HG03103 (cell line): ENCODE measurements around the gene SNRPA.
"Not testable (repeated sequence)": the region's sequence is repeated elsewhere in the genome, so short reads cannot be mapped to it uniquely, and the experiment has no call there.

Experiments used
- ATAC-seq: cut with Tn5 transposase; IDR thresholded peaks from one replicate; pipeline ENCODE4 v1.9.1; 2021; ENCODE audit warnings: low read depth; ENCODE audit not compliant: unreplicated experiment

The SNRPA gene

DNA sequence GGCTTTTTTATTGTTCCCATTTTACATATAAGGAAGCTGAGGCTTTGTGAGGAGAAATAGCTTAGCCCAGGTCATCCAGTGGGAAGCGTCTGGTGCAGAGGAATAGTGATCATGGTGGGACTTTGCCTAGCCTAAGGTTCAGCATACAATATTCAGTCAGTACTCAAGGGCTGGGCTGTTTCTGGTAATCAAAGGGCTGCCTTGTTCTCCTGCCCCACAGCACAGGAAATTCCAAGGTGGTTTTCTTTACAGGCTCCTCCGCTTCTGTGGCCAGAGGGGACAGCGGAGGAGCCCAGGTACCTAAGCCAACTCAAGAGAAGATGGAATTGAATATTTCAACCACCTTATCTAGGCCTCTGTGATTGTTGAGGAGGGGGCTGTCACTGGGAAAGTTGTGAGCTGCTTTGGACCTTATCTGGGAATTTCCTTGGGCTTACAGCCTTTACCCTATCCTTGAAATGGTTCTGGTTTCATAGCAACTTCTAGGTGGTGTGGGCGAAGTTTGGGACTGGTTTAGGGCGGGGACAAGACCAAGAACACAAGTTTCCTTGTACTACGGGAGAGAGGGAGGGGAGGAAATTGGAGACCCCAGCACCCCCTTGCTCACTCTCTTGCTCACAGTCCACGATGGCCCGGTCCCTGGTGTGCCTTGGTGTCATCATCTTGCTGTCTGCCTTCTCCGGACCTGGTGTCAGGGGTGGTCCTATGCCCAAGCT, 24.1 kb downstream of the SNRPA start, which contains the start of gene MIA:
TSS of gene MIA (plus strand) at position 606 of the 716 bp plus-strand sequence. CDS start at position 628, 22 bp downstream.
- ATAC-seq: no peak

DNA sequence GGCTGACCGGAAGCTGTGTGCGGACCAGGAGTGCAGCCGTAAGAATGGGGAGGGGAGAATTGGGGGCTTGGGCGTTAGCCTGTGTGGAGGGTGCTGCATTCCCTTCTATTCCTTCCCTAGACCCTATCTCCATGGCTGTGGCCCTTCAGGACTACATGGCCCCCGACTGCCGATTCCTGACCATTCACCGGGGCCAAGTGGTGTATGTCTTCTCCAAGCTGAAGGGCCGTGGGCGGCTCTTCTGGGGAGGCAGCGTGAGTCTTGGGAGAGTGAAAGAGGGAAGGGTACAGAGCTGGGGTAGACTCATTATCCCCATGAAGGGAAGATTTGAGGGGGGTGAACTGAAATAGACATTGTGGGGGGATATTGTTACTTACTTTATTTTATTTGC, 24.6 kb downstream of the SNRPA start:
- ATAC-seq: no peak

DNA sequence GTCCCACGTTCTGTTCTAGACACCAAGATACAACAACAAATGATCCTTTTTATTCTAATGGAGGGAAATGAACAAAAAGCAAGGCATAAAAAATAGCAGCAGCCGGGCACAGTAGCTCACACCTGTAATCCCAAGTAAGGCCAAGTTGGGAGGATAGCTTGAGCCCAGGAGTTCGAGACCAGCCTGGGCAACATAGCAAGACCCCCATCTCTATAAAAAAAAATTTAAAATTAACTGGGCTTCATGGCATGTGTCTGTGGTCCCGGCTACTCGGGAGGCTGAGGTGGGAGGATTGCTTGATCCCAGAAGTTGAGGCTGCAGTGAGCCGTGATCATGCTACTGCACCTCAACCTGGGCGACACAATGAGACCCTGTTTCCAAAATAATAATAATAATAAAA, 25.4 kb downstream of the SNRPA start:
- ATAC-seq: no peak

DNA sequence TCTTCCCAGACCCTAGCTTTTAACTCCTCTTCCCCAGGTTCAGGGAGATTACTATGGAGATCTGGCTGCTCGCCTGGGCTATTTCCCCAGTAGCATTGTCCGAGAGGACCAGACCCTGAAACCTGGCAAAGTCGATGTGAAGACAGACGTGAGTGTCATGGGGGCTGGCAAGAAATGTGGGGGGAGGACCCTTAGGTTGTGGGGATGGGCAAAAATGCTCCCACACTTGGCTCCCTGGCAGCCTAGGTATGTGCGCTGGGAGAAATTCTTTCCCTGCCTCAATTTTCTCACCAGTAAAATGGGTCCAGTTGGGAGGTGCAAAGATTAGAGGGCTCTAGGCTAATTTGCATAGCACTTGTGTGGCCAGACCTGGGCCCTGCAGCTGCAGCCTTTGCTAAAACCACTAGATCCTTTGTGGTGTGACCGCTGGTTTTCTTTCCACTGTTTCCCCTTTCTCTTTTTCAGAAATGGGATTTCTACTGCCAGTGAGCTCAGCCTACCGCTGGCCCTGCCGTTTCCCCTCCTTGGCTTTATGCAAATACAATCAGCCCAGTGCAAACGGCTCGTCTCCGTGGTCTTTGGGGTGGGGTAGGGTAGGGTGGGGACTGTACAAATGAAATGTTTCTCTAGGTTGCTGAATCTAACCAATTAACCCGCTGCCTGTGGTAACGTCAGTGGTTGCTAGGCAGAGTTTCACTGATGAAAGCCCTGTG, 26.1 kb downstream of the SNRPA start:
- ATAC-seq: peak; percentile 47

DNA sequence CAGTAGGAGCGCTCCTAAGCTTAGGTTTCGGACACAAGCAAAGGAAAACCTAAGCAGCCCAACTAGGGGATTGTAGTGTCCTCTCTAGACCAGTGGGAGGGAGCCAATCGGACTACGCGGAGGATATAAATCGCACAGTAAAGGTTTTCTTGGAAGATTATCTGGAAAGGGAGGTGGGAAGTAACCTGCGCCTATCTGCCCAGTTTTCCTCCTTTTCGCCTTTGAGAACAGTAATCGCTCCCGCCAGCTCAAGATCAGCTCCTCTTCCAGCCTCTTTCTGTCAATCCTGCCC, 26.6 kb downstream of the SNRPA start:
- no peak for ATAC-seq

DNA sequence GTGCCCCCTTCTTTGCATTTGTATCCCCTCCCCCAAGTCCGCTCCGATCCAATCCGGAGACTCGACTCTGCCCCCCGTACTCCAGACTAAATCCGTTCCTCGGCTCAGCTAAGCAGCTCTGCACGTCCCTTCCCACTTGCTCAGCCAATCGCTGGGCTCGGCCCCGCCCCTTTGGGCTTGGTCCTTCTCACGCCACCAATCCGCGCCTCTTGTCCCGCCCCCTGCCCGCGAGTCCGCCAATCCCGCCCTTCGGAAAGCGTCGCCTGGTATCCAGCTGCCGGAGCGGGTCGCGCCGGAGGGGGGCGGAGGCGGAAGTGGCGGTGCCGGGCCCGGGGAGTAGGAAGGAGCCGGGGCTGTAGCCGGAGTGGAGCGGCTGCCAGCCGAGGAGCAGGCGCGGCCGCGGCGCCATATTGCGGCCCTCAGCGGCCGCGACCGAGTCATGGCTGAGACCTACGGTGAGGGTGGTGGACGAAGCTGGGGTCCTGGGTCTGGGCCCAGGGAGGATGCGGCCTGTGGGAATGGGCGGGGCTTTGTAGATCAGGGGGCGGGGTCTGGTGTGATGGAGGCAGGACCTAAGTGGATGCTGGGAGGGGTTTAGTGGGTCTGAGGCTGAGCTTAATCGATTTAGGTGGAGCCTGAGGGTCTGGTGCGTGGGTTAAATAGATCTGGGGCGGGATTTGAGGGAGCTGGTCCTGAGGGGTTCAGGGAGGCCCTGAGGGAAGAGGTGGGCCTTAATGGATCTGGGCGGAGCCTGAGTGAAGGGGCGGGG, 27.1 kb downstream of the SNRPA start, which contains the start of gene RAB4B:
TSS of gene RAB4B (plus strand) at position 311 of the 769 bp plus-strand sequence. CDS start at position 440, 129 bp downstream.
- ATAC-seq: peak; percentile 44

DNA sequence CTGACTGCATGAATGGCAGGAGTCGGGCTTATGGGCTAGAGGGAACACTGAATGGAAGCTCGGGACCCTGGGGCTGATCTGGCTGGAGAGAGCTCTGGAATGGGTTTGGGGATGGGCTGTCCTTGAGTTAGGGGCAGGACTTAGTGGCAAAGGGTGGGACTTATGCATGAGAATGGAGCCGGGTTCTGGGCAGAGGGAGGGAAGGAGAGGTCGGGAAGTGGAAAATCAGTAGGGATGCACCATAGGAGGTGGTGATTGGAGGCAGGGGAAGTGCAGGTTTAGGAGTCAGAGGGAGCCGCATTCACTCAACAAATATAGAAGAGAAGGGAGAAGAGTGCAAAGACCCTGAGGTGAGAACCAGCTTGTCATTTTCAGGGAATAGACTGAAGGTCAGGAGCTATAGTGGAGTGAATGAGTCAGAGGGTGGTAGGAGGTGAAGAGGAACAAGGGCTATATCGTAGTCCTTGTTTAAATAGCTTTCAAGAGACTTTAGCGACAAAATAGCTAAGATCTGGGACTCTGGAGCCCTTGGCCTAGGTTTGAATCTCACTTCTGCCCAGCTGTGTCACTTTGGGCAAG, 27.8 kb downstream of the SNRPA start:
- no peak for ATAC-seq

DNA sequence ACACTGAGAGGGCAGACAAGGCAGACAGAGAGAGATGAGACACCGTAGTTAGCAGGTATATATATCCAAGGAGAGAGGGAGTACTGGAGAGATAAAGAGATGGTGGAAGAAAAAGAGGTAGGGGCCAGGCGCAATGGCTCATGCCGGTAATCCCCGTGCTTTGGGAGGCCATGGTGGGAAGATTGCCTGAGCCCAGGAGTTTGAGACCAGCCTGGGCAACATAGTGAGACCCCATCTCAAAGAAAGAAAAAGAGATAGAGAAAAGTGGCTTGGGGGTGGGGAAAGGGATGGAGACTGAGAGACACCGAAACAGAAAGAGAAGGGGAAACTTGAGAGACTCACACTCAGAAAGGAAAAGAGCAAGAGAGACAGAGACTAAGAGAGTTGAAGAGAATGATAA, 29.6 kb downstream of the SNRPA start:
- ATAC-seq: no peak

DNA sequence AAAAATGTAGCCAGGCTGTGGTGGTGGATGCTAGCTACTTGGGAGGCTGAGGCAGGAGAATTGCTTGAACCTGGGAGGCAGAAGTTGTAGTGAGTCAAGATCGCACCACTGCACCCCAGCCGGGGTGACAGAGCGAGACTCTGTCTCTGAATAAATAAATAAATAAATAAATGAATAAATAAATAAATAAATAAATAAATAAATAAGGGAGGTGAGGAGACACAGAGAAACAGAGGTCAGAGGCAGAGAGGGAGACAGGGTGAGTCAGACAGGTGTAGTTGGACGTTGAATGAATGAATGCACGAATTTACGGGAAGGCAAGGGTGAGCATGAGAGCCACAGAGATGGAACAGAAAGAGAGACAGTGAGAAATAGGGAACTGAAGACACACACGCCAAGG, 30.1 kb downstream of the SNRPA start:
- ATAC-seq: no peak

DNA sequence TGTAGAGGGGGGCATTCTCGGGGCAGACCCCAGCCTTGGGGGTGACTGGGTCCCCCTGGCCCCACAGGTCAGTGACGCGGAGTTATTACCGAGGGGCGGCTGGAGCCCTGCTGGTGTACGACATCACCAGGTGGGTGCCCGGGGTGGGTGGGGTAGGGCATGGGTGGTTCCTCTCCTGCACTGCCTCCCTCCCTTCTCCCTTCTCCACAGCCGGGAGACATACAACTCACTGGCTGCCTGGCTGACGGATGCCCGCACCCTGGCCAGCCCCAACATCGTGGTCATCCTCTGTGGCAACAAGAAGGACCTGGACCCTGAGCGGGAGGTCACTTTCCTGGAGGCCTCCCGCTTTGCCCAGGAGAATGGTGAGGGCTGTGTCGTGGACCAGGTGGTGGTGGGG, 32.7 kb downstream of the SNRPA start:
- no peak for ATAC-seq

DNA sequence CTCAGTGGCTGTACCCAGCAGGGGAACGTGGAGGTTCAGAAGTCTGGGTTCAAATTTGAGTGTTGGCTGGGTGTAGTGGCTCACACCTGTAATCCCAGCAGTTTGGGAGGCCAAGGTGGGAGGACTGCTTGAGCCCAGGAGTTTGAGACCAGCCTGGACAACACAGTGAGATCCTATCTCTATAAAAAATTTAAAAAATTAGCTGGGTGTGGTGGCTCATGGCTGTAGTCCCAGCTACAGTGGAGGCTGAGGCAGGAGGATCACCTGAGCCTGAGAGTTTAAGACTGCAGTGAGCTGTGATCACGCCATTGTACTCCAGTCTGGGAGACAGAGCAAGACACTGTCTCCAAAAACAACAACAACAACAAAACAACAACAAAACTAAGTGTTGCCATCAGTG, 33.1 kb downstream of the SNRPA start:
- ATAC-seq: not testable (repeated sequence)

DNA sequence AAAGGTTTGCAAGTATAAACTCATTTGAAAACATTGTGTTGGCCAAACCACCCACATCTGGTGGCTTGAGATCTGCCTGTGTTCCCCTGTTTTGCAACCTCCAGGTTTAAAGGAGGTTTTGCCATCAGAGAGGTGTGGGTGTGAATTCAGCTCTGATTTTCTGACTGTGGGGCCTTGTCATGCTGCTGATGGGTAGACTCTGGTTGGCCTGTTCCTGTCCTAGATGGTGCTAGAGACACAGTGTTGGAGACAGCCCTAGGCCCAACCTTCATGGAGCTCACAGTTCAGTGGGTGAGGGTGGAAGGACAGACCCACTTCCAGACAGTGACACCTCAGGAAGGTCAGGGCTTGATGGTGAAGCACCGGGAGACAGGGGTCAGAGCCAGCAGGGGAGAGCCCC, 34.5 kb downstream of the SNRPA start:
- ATAC-seq: no peak

DNA sequence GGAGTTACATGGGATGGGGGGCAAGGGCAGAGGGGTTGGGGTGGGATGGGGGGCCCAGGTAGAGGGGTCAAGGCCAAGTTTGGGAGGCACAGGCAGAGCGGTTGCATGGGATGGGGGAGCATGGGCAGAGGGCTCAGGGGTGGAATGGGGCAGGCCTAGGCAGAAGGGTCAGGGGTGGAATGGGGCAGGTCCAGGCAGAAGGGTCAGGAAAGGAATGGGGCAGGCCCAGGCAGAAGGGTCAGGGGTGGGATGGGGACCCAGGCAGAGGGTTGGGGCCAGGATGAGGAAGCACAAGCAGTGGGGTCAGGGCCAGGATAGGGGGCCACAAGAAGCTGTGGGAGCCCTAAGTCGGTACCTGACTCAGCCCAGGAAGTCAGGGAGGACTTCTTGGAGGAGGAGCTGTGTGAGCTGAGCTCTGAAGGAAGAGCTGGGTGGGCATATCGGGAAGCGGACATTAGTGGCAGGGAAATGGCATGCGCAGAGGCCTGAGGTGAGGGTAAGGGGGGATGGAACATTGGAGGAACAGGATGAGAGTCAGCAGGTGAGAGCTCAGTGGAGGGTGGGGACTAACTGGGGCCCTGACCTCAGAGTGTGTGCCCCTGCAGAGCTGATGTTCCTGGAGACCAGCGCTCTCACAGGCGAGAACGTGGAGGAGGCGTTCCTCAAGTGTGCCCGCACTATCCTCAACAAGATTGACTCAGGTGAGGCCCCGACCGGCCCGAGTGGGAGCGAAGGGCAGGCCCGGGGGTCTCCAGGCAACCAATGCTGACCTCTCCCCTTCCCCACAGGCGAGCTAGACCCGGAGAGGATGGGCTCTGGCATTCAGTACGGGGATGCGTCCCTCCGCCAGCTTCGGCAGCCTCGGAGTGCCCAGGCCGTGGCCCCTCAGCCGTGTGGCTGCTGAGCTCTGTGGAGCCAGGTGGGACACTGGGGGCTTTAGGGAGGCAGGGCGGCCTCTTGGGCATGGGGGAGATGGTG, 35.3 kb downstream of the SNRPA start:
- no peak for ATAC-seq

DNA sequence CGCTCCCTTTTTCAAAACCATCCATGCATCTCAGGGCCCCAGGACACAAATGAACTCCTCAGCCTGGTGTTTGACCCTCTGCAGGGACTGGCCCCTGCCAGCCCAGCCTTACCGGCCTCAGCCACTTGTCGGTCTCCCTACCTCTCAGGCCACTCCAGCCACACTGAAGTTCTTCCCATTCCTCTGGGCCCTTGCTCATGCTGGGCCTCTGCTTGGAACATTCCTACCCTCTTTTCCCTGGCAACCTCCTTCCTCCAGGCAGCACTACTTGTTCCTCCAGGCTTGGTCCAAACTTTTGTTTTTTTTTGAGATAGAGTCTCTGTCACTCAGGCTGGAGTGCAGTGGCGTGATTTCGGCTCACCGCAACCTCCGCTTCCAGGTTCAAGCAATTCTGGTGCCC, 40.3 kb downstream of the SNRPA start:
- ATAC-seq: no peak

DNA sequence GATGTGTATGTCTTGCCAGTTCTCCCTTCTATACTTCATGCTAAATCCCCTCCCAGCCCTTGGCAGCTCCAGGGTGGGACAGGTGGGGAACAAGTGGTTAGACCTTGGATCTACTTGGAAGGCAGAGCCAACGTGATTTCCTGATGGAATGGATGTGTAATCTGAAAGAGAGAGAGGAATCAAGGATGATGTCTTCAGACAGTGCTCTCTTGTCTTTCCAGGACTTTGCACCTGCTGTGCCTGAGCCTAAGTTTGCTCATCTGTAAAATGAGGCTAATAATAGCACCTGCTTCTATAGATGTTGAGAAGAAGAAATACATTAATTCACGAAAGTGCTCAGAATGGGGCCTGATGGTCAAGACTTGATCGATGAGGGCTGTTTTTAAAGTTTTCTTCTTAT, 41.0 kb downstream of the SNRPA start:
- ATAC-seq: no peak

DNA sequence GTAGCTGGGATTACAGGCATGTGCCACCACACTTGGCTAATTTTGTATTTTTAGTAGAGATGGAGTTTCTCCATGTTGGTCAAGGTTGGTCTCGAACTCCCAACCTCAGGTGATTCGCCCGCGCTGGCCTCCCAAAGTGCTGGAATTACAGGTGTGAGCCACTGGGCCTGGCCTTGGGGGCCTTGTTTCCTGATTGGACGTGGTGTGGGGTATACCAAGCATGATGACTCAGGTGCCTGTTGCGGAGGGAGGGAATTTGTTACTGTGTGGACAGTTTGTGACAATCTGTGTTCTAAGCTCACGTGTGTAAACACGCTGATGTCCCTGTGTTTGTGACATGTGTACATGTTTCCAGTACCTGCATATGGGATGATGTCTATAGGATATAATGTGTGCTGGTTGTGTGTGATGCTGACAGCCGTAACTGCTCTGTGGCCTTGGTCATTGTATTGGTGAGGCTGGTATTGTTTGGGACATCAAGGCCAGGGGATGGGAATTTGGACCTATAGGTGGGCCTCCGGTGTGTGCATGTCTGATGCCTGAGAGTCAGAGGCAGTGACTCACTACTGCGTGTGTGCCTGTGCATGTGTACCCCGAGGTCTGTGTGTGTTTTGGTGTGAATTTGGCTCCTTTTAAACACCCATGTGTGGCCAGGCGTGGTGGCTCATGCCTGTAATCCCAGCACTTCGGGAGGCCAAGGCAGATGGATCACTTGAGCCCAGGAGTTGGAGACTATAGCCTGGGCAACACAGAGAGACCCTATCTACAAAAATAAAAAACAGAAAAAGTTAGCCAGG, 46.4 kb downstream of the SNRPA start:
- no peak for ATAC-seq

DNA sequence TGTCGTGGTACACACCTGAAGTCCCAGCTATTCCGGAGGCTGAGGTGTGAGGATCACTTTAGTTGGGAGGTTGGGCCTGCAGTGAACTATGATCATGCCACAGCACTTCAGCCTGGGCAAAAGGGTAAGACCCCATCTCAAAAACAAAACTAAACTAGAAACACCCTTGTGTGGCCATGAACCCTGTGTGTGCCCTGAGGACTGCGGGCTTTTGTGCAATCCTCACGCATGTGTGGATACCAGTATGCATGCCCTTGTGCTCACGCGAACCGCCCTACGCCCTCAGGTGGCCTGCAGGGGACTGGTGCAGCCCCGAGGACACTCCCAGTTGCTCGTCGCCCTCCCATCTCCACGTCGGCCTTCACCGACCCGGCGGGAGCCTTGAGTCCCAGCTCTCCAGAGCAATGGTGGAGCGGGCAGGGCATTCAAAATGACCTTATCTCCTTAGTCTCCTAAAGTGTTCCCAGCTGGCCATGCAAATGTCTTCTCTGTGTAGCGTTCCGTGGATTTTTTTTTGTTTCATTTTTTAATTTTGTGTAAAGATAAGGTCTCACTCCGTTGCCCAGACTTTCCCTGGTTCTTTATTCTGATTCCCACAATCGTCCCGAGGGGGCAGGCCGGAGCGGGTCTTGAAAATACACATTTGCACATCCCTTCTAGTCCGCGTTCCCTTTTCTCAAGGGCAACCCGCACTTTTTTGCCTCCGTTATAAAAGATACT, 47.1 kb downstream of the SNRPA start:
- ATAC-seq: no peak

DNA sequence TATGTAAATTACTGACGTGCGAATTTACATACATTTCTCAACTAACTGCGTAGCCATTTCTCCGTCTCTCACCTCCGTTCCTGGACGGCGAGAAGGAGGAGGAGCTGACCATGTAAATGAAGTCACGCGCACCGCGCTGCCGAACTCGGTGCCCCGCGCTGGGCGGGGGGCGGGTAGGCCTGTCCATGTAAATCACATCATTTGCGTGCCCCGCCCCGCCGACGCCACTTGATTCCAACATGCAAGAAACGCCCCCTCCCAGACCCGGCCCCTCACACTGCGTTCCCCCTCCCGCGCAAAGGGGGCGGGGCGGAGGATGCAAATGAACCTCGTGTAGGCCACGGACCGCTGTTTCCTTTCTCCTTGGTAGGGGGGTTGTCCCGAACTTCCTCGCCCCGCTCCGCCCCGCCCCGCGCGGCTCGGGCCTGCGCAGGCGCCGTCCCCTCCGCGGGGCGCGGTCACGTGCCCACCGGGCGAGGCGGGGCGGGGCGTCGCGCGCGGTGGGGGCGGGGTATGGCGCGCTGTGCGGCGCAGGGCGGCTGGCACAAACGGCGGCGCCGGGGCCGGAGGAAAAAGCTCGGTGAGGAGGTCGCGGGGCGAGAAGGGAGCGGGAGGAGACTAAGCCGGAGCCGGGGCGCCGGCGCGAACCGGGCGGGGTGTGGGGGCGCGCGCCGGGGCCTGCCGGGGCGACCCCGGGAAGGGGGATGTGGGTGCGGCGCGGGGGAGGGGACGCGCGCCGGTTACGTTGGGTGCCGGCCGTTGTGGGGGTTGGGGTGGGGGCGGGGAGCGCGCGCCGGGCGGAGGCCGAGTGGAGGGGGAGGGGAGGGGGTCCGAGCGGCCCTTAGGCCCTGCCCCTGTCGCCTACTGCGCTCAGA, 47.9 kb downstream of the SNRPA start, which contains the start of gene EGLN2:
TSS of gene EGLN2 (plus strand) at position 509 of the 875 bp plus-strand sequence. CDS start 1,382 bp downstream, outside the sequence.
- ATAC-seq: peak; percentile 68
